Breast epithelium (tissue), 3 donors: ENCODE measurements around the gene HRH2.

ENCODE experiments used
- CTCF ChIP-seq, 3 donors: fragments of 450-650 bp; IDR thresholded peaks; one replicate each; pipeline ENCODE4 v1.5.1; 2016 to 2017; ENCODE audit warnings: antibody characterized with exemption in 3 of 3, mild to moderate bottlenecking in 3 of 3, moderate library complexity in 3 of 3
- POLR2A ChIP-seq: fragments of 450-650 bp; IDR thresholded peaks from one replicate; pipeline ENCODE4 v1.6.1; 2016; ENCODE audit warnings: antibody characterized with exemption, mild to moderate bottlenecking, moderate library complexity
- POLR2AphosphoS5 ChIP-seq, 3 donors: sonication (generic); formaldehyde crosslinking; IDR thresholded peaks; one replicate each; pipeline ENCODE4 v1.6.1; 2017; ENCODE audit warnings: antibody characterized with exemption in 3 of 3

DNA sequence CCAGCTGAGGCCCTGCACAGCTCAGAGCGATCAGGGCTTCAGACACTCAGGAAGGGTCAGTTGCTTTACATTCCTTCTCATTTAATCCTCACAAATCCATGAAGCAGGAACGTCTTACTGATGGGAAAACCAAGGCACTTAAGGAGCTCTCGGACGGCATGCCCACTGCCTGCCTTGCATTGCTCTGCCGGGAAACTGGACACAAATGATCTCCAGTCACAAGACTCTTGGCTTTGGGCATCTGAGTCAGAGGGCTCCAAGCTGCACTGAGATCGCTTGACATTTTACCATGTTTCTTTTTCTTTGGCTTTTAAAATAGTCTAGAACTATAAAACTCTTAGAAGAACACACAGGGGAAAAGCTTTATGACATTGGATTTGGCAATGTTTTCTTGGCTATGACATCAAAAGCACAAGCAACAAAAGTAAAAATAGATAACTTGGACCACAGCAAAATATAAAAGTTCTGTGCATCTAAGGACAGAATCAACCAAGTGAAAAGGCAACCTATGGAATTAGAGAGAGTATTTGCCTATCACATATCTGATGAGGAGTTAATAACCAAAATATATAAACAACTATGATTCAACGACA lies 43.6 kb upstream of the HRH2 start:
- TF ChIP-seq CTCF (IDR thresholded peaks at IDR 0.05) = no peak
- TF ChIP-seq POLR2A = no peak
- TF ChIP-seq POLR2AphosphoS5 (IDR thresholded peaks at IDR 0.05) = peak in 1 of 3 donors; percentile 42
